K562 (cell line): ENCODE measurements around the gene TRPV6. TPM values are rescaled to one million over a fixed set of nuclear protein-coding genes. Genes with fewer than 3 reads are reported as not detected.

ENCODE experiments used
- ATAC-seq: fragments of 200-7000 bp; cut with Tn5 transposase; 3 replicates; pipeline ENCODE4 v1.9.1; 2020; ENCODE audit warnings: moderate library complexity
- BruUV-seq: library from RNA; stranded (reverse); fragments of 400-500 nt; replicated peaks from 2 replicates; lab custom pipeline; 2021; lab: Mats Ljungman, UMichigan
- CTCF ChIA-PET: fragments of 300-600 bp; formaldehyde crosslinking; extraction: SDS; loops from one replicate; lab custom pipeline; 2021; ENCODE audit warnings: low intra/inter-chr PET ratio; lab: Yijun Ruan, JAX
- POLR2A ChIA-PET: fragments of 300-600, 350-650 bp; sonication (Branson Sonifier 250); formaldehyde crosslinking; extraction: SDS; loops from one replicate; lab custom pipeline; 2021; ENCODE audit warnings: antibody characterized with exemption, inconsistent platforms; lab: Yijun Ruan, JAX
- DNase-seq, 4 experiments: peaks; one replicate each; pipeline versions ENCODE4 v3.0.0 to v3.0.0-alpha.2; 2011 to 2018; ENCODE audit warnings: low spot score in 3 of 4, mixed read lengths in 3 of 4; ENCODE audit errors: extremely low read depth in 1 of 4
- FAIRE-seq: peaks from 2 replicates; lab custom pipeline; 2011; peaks lifted over from hg19 to GRCh38; lab: Jason Lieb, UNC
- H2AFZ ChIP-seq: 2 replicates; pipeline ENCODE4 v1.6.0; 2011; ENCODE audit warnings: low read depth, low read length, control low read depth, inconsistent platforms
- H3K27ac ChIP-seq: fragments of 200-600 bp; 3 replicates; pipeline ENCODE4 v1.8.0; 2011; ENCODE audit warnings: low read depth, mild to moderate bottlenecking, control low read depth, inconsistent platforms, low read length, moderate library complexity, mixed read lengths; ENCODE audit errors: extremely low read depth
- H3K27me3 ChIP-seq, 2 experiments: fragments of 300-600 bp in 1 of 2; 2 replicates in 1 of 2; 3 replicates in 1 of 2; pipeline versions ENCODE4 v1.6.0 to v1.8.0; 2011; ENCODE audit warnings: inconsistent platforms in 2 of 2, low read length in 2 of 2, mild to moderate bottlenecking in 1 of 2, mixed read lengths in 1 of 2, moderate library complexity in 1 of 2; ENCODE audit not compliant: control insufficient read depth in 2 of 2, insufficient read depth in 2 of 2
- H3K36me3 ChIP-seq: fragments of 300-600 bp; 3 replicates; pipeline ENCODE4 v1.8.0; 2011; ENCODE audit warnings: mild to moderate bottlenecking, low read length, inconsistent platforms; ENCODE audit not compliant: control insufficient read depth, insufficient read depth
- H3K4me1 ChIP-seq, 2 experiments: fragments of 200-600 bp in 1 of 2; replicated peaks in 1 of 2; 2 replicates in 1 of 2; 3 replicates in 1 of 2; pipeline versions ENCODE4 v1.5.1 to v1.8.0; 2011; ENCODE audit warnings: inconsistent platforms in 2 of 2, low read length in 2 of 2, mild to moderate bottlenecking in 1 of 2, mixed read lengths in 1 of 2, moderate library complexity in 1 of 2; ENCODE audit not compliant: control insufficient read depth in 2 of 2, insufficient read depth in 2 of 2
- H3K4me2 ChIP-seq: 2 replicates; pipeline ENCODE4 v1.6.1; 2011; ENCODE audit warnings: low read length, control low read depth, inconsistent platforms, mixed read lengths; ENCODE audit not compliant: insufficient read depth
- H3K4me3 ChIP-seq: fragments of 200-600 bp; sonication (generic), shearing (Covaris generic); 2 replicates; pipeline ENCODE4 v1.5.1; 2016; ENCODE audit warnings: control low read depth, inconsistent platforms
- H3K79me2 ChIP-seq: fragments of 200-600 bp; 3 replicates; pipeline ENCODE4 v1.8.0; 2011; ENCODE audit warnings: low read length, inconsistent platforms; ENCODE audit not compliant: control insufficient read depth, insufficient read depth
- H3K9ac ChIP-seq, 2 experiments: 2 replicates each; pipeline versions ENCODE4 v1.6.0 to v1.6.1; 2011; ENCODE audit warnings: low read depth in 2 of 2, low read length in 2 of 2, control low read depth in 1 of 2, inconsistent platforms in 1 of 2, mild to moderate bottlenecking in 1 of 2, mixed read lengths in 1 of 2; ENCODE audit not compliant: insufficient read depth in 1 of 2
- H3K9me1 ChIP-seq: one replicate; pipeline ENCODE4 v1.6.0; 2011; ENCODE audit warnings: inconsistent platforms, mild to moderate bottlenecking, low read length, moderate library complexity; ENCODE audit not compliant: control insufficient read depth, insufficient read depth
- H3K9me3 ChIP-seq: replicated peaks from 2 replicates; pipeline ENCODE4 v1.5.1; 2011; ENCODE audit warnings: low read depth, low read length, inconsistent platforms; ENCODE audit not compliant: control insufficient read depth, insufficient read depth
- H4K20me1 ChIP-seq: replicated peaks from 2 replicates; pipeline ENCODE4 v1.6.1; 2011; ENCODE audit warnings: low read length, inconsistent platforms, mixed read lengths; ENCODE audit not compliant: control insufficient read depth, insufficient read depth
- ELF2 ChIP-seq: fragments of 250-450 bp; sonication (Bioruptor Pico); IDR thresholded peaks from 2 replicates; pipeline ENCODE4 v1.5.0; 2021; ENCODE audit warnings: mild to moderate bottlenecking
- MTA1 ChIP-seq: fragments of 450-650 bp; IDR thresholded peaks from 2 replicates; pipeline ENCODE4 v1.6.1; 2017; ENCODE audit warnings: borderline replicate concordance
- POLR3G ChIP-seq: IDR thresholded peaks from 2 replicates; pipeline ENCODE4 v1.6.1; 2011; ENCODE audit not compliant: insufficient read length, insufficient replicate concordance; ENCODE audit errors: extremely low read depth
- RBM15 ChIP-seq: fragments of 200-400 bp; formaldehyde crosslinking; IDR thresholded peaks from 2 replicates; pipeline ENCODE4 v1.6.1; 2018; ENCODE audit warnings: mild to moderate bottlenecking, low read length, moderate library complexity; ENCODE audit not compliant: insufficient read depth
- THRA ChIP-seq: fragments of 450-650 bp; IDR thresholded peaks from 2 replicates; pipeline ENCODE4 v1.6.1; 2017; ENCODE audit warnings: mild to moderate bottlenecking, moderate library complexity
- ZBTB11 ChIP-seq, 3 experiments: fragments of 200-800 bp in 1 of 3; fragments of 250-450 bp in 1 of 3; fragments of 450-650 bp in 1 of 3; sonication (Bioruptor Pico) in 1 of 3; sonication (Bioruptor generic) in 1 of 3; formaldehyde crosslinking in 1 of 3; IDR thresholded peaks; 2 replicates each; pipeline versions ENCODE4 v1.6.1 to v1.8.0; 2016 to 2022; ENCODE audit warnings: mild to moderate bottlenecking in 2 of 3, missing genetic modification characterization in 2 of 3, missing compliant biosample characterization in 1 of 3, moderate library complexity in 1 of 3
- ZNF217 ChIP-seq: sonication (generic); formaldehyde crosslinking; IDR thresholded peaks from 2 replicates; pipeline ENCODE4 v1.8.0; 2022; ENCODE audit warnings: mild to moderate bottlenecking, missing genetic modification reagents
- ZNF696 ChIP-seq: fragments of 250-450 bp; sonication (Bioruptor Pico); conservative IDR thresholded peaks from 2 replicates; pipeline ENCODE4 v1.4.0; 2020; ENCODE audit warnings: mild to moderate bottlenecking, moderate library complexity
- WGBS: fragments of 100-300 bp; shearing (Covaris generic); methylation state at CpG from one replicate; pipeline ENCODE4 v1.1.6; 2016; ENCODE audit warnings: low coverage, mixed read lengths; ENCODE audit not compliant: insufficient coverage; ENCODE audit errors: missing lambda C conversion rate; 5-methylcytosine and 5-hydroxymethylcytosine counted together
- in situ Hi-C: fragments of 300-500 bp; cut with MboI; formaldehyde crosslinking; loops from 4 replicates; pipeline ENCODE4 v1.15.0; 2018; ENCODE audit warnings: inconsistent platforms, mixed read lengths
- intact Hi-C: fragments of 100-400 bp; cut with micrococcal nuclease; formaldehyde crosslinking; loops from 2 replicates; pipeline ENCODE4 v1.14.2; 2022
- polyA plus RNA-seq, 8 experiments: library from polyadenylated mRNA; depleted of rRNA in 4 of 8; stranded (reverse) in 5 of 8; unstranded in 3 of 8; fragments of >200 nt; fragmentation: Nextera tagmentation in 2 of 8; fragmentation: Illumina TruSeq in 1 of 8; extraction: Ambion mirVana in 2 of 8; extraction: Trizol in 1 of 8; gene quantifications; 2 replicates each; pipeline versions ENCODE4 v1.2.1 to v1.2.3, GENCODE V29; 2011 to 2014; ENCODE audit warnings: inconsistent platforms in 1 of 8, missing spikeins in 1 of 8
- total RNA-seq, 7 experiments: library from RNA; depleted of rRNA in 6 of 7; stranded (reverse); fragments of >200 nt in 6 of 7; fragmentation: Illumina TruSeq in 2 of 7; extraction: Trizol in 2 of 7; gene quantifications; 2 replicates each; pipeline versions ENCODE4 v1.2.1 to v1.2.3, GENCODE V29; 2011 to 2021; ENCODE audit warnings: low replicate concordance in 1 of 7

TRPV6 gene
- total and polyA plus RNA-seq, 9 of the 15 experiments (the other 6 are each of a cell fraction or from before 2014, with no cell fraction given): 0.04 to 0.36 (median 0.11) TPM

GRCh38 chr7:142930126-142930730 is 44.7 kb upstream of the TRPV6 start (continued):
- TF ChIP-seq THRA (no peak), RBM15 (no peak), ZNF696 (CRISPR knock-in tag) (no peak), POLR3G (no peak)
- TF ChIP-seq, all 486 proteins: peak for 2

GRCh38 chr7:142927949-142928348 is 42.4 kb upstream of the TRPV6 start:
- Histone ChIP-seq H3K27me3 (peaks cover 28 to 48% of the 10 kb centered on the region in 2 experiments), H3K9me3 (no peaks in the 10 kb centered on the region), H3K27ac (no peak overlapping the region), H3K4me1 (no peaks in the 10 kb centered on the region), H3K79me2 (no peaks in the 10 kb centered on the region), H3K9me1 (no peaks in the 10 kb centered on the region), H2AFZ (no peak overlapping the region), H3K36me3 (no peaks in the 10 kb centered on the region), H3K4me3 (no peak overlapping the region), H3K9ac (no peak overlapping the region), H4K20me1 (peaks cover 4% of the 10 kb centered on the region; the same call in 1 of the 2 replicates), H3K4me2 (no peak overlapping the region)
- no peak for TF ChIP-seq ZNF217 (CRISPR knock-in tag)
- no peak for TF ChIP-seq ELF2
- no peak for TF ChIP-seq MTA1
- TF ChIP-seq ZBTB11 (CRISPR knock-in tag; IDR thresholded peaks at IDR 0.05): no peak
- CTCF ChIA-PET: no interaction called here
- POLR2A ChIA-PET: interaction anchor here (1.1 kb wide), 1 partner anchor 25 kb away, joined by 3 read pairs; no protein-coding TSS in a partner anchor
- BruUV-seq: no TSS peak
- ATAC-seq: no peak
- FAIRE-seq: no peak
- intact Hi-C loops: no loop called here
- 5% methylated on average over 8 of the region's 8 CpGs for WGBS
- DNase-seq: no peak
- in situ Hi-C loops: no loop called here
